Muscle layer of duodenum (tissue), 2 donors: ENCODE results near the gene ASIC5.

Source experiments
- H3K27ac ChIP-seq: one replicate; pipeline ENCODE4 v1.7.0; 2013; ENCODE audit warnings: mild to moderate bottlenecking, low read length
- H3K27me3 ChIP-seq: one replicate; pipeline ENCODE4 v1.7.0; 2013; ENCODE audit warnings: low read depth, mild to moderate bottlenecking, control low read depth, low read length
- H3K36me3 ChIP-seq, 2 donors: one replicate each; pipeline ENCODE4 v1.7.0; 2013; ENCODE audit warnings: low read length in 2 of 2, control low read depth in 1 of 2, mild to moderate bottlenecking in 1 of 2; ENCODE audit not compliant: insufficient read depth in 2 of 2, control insufficient read depth in 1 of 2
- H3K4me1 ChIP-seq, 2 donors: one replicate each; pipeline ENCODE4 v1.7.0; 2013; ENCODE audit warnings: low read length in 2 of 2, mild to moderate bottlenecking in 2 of 2, control low read depth in 1 of 2, moderate library complexity in 1 of 2; ENCODE audit not compliant: insufficient read depth in 2 of 2, control insufficient read depth in 1 of 2
- H3K4me3 ChIP-seq, 2 donors: one replicate each; pipeline ENCODE4 v1.7.0; 2013; ENCODE audit warnings: low read length in 2 of 2, low read depth in 1 of 2, mild to moderate bottlenecking in 1 of 2
- H3K9me3 ChIP-seq, 2 donors: one replicate each; pipeline ENCODE4 v1.7.0; 2013; ENCODE audit warnings: low read length in 2 of 2, control low read depth in 1 of 2, mild to moderate bottlenecking in 1 of 2; ENCODE audit not compliant: control insufficient read depth in 1 of 2
- donor health status: healthy.

The ASIC5 gene

GRCh38 chr4:155879767-155880166 is 13.7 kb upstream of the ASIC5 start:
- H3K27ac ChIP-seq, result no peak overlapping the region
- peaks cover 0 to 3% of the 10 kb centered on the region in 2 donors for H3K9me3 ChIP-seq

GRCh38 chr4:155878611-155879010 is 12.5 kb upstream of the ASIC5 start:
- H3K27ac ChIP-seq, result no peak overlapping the region
- no peaks in the 10 kb centered on the region for H3K4me1 ChIP-seq
- no peaks in the 10 kb centered on the region for H3K36me3 ChIP-seq
- H3K4me3 ChIP-seq, result no peak overlapping the region
- H3K9me3 ChIP-seq, result peaks cover 0 to 3% of the 10 kb centered on the region in 2 donors
- H3K27me3 ChIP-seq, result no peaks in the 10 kb centered on the region

More at GRCh38 chr4:155879767-155880166, 13.7 kb upstream of the ASIC5 start:
- Histone ChIP-seq H3K4me1 (no peaks in the 10 kb centered on the region), H3K4me3 (no peak overlapping the region), H3K36me3 (no peaks in the 10 kb centered on the region), H3K27me3 (no peaks in the 10 kb centered on the region)

GRCh38 chr4:155877971-155878370 is 11.9 kb upstream of the ASIC5 start:
- no peak overlapping the region for H3K27ac ChIP-seq
- no peak overlapping the region for H3K4me3 ChIP-seq

GRCh38 chr4:155875878-155876277 is 9.8 kb upstream of the ASIC5 start:
- Histone ChIP-seq H3K36me3 (no peaks in the 10 kb centered on the region), H3K27me3 (no peaks in the 10 kb centered on the region), H3K4me1 (no peaks in the 10 kb centered on the region), H3K9me3 (peaks cover 0 to 3% of the 10 kb centered on the region in 2 donors), H3K4me3 (no peak overlapping the region), H3K27ac (no peak overlapping the region)

More at GRCh38 chr4:155877971-155878370, 11.9 kb upstream of the ASIC5 start:
- Histone ChIP-seq H3K36me3 (no peaks in the 10 kb centered on the region), H3K9me3 (peaks cover 0 to 3% of the 10 kb centered on the region in 2 donors), H3K27me3 (no peaks in the 10 kb centered on the region), H3K4me1 (no peaks in the 10 kb centered on the region)

- Histone ChIP-seq H3K27ac (no peak overlapping the region), H3K9me3 (no peaks in the 10 kb centered on the region), H3K4me1 (no peaks in the 10 kb centered on the region), H3K27me3 (no peaks in the 10 kb centered on the region), H3K36me3 (no peaks in the 10 kb centered on the region), H3K4me3 (no peak overlapping the region)
Measured at GRCh38 chr4:155855897-155856296, 10.2 kb downstream of the ASIC5 start.

GRCh38 chr4:155854582-155855226 is 11.4 kb downstream of the ASIC5 start:
- Histone ChIP-seq H3K9me3 (no peaks in the 10 kb centered on the region), H3K36me3 (no peaks in the 10 kb centered on the region), H3K4me1 (no peaks in the 10 kb centered on the region), H3K27ac (no peak overlapping the region), H3K4me3 (no peak overlapping the region), H3K27me3 (no peaks in the 10 kb centered on the region)

- Histone ChIP-seq H3K9me3 (no peaks in the 10 kb centered on the region), H3K36me3 (no peaks in the 10 kb centered on the region), H3K27me3 (no peaks in the 10 kb centered on the region), H3K4me3 (no peak overlapping the region), H3K4me1 (no peaks in the 10 kb centered on the region), H3K27ac (no peak overlapping the region)
Measured at GRCh38 chr4:155853189-155853588, 12.9 kb downstream of the ASIC5 start.

- Histone ChIP-seq H3K9me3 (no peaks in the 10 kb centered on the region), H3K4me3 (no peak overlapping the region), H3K27me3 (no peaks in the 10 kb centered on the region), H3K36me3 (no peaks in the 10 kb centered on the region), H3K4me1 (no peaks in the 10 kb centered on the region), H3K27ac (no peak overlapping the region)
Measured at GRCh38 chr4:155849042-155849441, 17.0 kb downstream of the ASIC5 start.

- Histone ChIP-seq H3K36me3 (no peaks in the 10 kb centered on the region), H3K27me3 (no peaks in the 10 kb centered on the region), H3K27ac (no peak overlapping the region), H3K9me3 (no peaks in the 10 kb centered on the region), H3K4me1 (no peaks in the 10 kb centered on the region), H3K4me3 (no peak overlapping the region)
Measured at GRCh38 chr4:155846929-155847328, 19.1 kb downstream of the ASIC5 start.

GRCh38 chr4:155842080-155842479 is 24.0 kb downstream of the ASIC5 start:
- Histone ChIP-seq H3K4me1 (no peaks in the 10 kb centered on the region), H3K27ac (no peak overlapping the region), H3K9me3 (no peaks in the 10 kb centered on the region), H3K36me3 (no peaks in the 10 kb centered on the region), H3K4me3 (no peak overlapping the region), H3K27me3 (no peaks in the 10 kb centered on the region)

- Histone ChIP-seq H3K36me3 (no peaks in the 10 kb centered on the region), H3K27me3 (no peaks in the 10 kb centered on the region), H3K27ac (no peak overlapping the region), H3K4me3 (no peak overlapping the region), H3K4me1 (no peaks in the 10 kb centered on the region), H3K9me3 (no peaks in the 10 kb centered on the region)
Measured at GRCh38 chr4:155837203-155837796, 28.8 kb downstream of the ASIC5 start.

GRCh38 chr4:155832664-155833063 is 33.4 kb downstream of the ASIC5 start:
- Histone ChIP-seq H3K27ac (no peak overlapping the region), H3K9me3 (no peaks in the 10 kb centered on the region), H3K27me3 (no peaks in the 10 kb centered on the region), H3K36me3 (no peaks in the 10 kb centered on the region), H3K4me3 (no peak overlapping the region), H3K4me1 (no peaks in the 10 kb centered on the region)
